Aorta (tissue), 5 donors: ENCODE results near the gene OR6V1. TPM values are rescaled to one million over a fixed set of nuclear protein-coding genes. Genes with fewer than 3 reads are reported as not detected.

Experiments
- ATAC-seq: fragments of 200-7000 bp; cut with Tn5 transposase; one replicate; pipeline ENCODE4 v1.9.1; 2022; ENCODE audit warnings: moderate library complexity; ENCODE audit not compliant: low FRiP score
- DNase-seq, 2 donors: peaks; one replicate each; pipeline ENCODE4 v3.0.0-alpha.2; 2020
- H3K27ac ChIP-seq, 2 donors: one replicate each; pipeline ENCODE4 v1.5.1; 2013; ENCODE audit warnings: low read length in 2 of 2, mild to moderate bottlenecking in 2 of 2, moderate library complexity in 2 of 2, control low read depth in 1 of 2, inconsistent platforms in 1 of 2, low read depth in 1 of 2
- H3K27me3 ChIP-seq, 2 donors: one replicate each; pipeline ENCODE4 v1.6.1; 2013; ENCODE audit warnings: control low read depth in 1 of 2, low read length in 1 of 2, mild to moderate bottlenecking in 1 of 2, moderate library complexity in 1 of 2; ENCODE audit not compliant: insufficient read depth in 2 of 2, control insufficient read depth in 1 of 2
- H3K36me3 ChIP-seq, 2 donors: one replicate each; pipeline ENCODE4 v1.6.1; 2013; ENCODE audit warnings: control low read depth in 1 of 2, low read length in 1 of 2, mild to moderate bottlenecking in 1 of 2; ENCODE audit not compliant: insufficient read depth in 2 of 2, control insufficient read depth in 1 of 2
- H3K4me1 ChIP-seq, 2 donors: one replicate each; pipeline ENCODE4 v1.6.1; 2013; ENCODE audit warnings: low read length in 2 of 2, control low read depth in 1 of 2, mild to moderate bottlenecking in 1 of 2, moderate library complexity in 1 of 2; ENCODE audit not compliant: insufficient read depth in 2 of 2, control insufficient read depth in 1 of 2
- H3K4me3 ChIP-seq, 2 donors: one replicate each; pipeline ENCODE4 v1.5.1; 2013; ENCODE audit warnings: low read length in 2 of 2, control low read depth in 1 of 2, mild to moderate bottlenecking in 1 of 2
- H3K9me3 ChIP-seq: one replicate; pipeline ENCODE4 v1.6.1; 2013; ENCODE audit warnings: mild to moderate bottlenecking, low read length; ENCODE audit not compliant: control insufficient read depth
- WGBS, 2 donors: extraction: QIAGEN DNeasy Blood & Tissue Kit; methylation state at CpG; one replicate each; pipeline ENCODE4 v1.1.7; 2013; 5-methylcytosine and 5-hydroxymethylcytosine counted together
- intact Hi-C, 2 donors: fragments of 100-400 bp; cut with DNase I; formaldehyde crosslinking; loops; one replicate each; pipeline versions ENCODE4 v1.14.2 to v1.15.0; 2022
- polyA plus RNA-seq, 2 donors: library from polyadenylated mRNA; stranded (reverse); fragments of 200-250 nt; gene quantifications; one replicate each; pipeline ENCODE4 v1.2.3, GENCODE V29; 2013
- total RNA-seq, 2 donors: library from RNA; stranded (reverse); fragmentation: NEBNext Ultra II Directional; extraction: Animal tissue kit (Norgen Biotek cat#: 25700); gene quantifications; one replicate each; pipeline ENCODE4 v1.2.1, GENCODE V29; 2021
- donor health status: healthy with polysubstance abuse.
- donor health status: Bipolar disorder and iron deficiency.
- donor health status: DM: no; HTN: no; CAD: no.
- donor health status: DM: no; HTN: no; CAD: no.
- donor health status: DM: yes; HTN: yes; CAD: no.

Gene OR6V1
- total and polyA plus RNA-seq, 4 donors, result not detected

DNA sequence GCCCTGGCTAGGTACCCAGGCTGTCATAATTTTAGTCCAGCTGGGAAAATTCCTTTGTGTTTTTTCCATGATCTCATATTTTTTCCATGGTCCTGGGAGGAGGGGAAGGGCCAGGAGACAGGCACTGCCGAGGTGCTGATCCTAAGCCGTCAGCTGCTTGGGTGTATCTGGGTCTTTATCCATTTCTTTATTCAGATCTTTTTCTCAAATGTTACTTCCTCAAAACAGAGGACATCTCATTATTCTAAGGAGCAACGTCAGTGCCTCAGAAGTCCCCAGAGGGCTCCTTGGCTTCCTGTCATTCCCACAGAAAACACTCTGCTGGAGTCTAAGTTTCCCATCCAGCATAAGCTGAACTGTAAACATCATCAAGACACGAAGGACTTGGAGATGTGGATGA is 2.8 kb upstream of the OR6V1 start:
- DNase-seq (no peak), ATAC-seq (no peak)
- H3K9me3 ChIP-seq, result no peaks in the 10 kb centered on the region
- no peaks in the 10 kb centered on the region for H3K4me1 ChIP-seq
- H3K27me3 ChIP-seq, result no peaks in the 10 kb centered on the region
- intact Hi-C loops, result no loop called here
- no peak overlapping the region for H3K27ac ChIP-seq
- no peak overlapping the region for H3K4me3 ChIP-seq
- WGBS, 2 donors, result 2 to 5% methylated on average over 4 of the region's 4 CpGs
- H3K36me3 ChIP-seq, result no peaks in the 10 kb centered on the region

DNA sequence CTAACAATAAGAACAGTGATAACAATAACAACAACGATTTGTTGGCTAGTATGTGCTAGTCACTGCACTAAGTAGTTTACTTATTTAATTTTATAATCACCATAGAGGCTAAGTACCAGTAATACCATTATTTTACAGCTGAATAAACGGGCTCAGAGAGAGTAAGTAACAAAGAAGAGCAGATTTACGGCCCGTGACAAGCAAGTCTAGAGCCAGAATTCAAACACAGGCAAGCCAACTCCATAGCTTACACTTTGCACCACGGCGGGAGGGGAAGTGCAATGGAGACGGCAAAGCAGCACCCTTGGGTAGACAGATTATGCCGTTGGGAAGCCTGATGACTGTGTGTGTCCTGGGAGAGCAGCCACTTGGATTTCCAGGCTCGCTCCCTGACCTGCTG is 1.2 kb upstream of the OR6V1 start:
- Histone ChIP-seq H3K27ac (no peak overlapping the region), H3K36me3 (no peaks in the 10 kb centered on the region), H3K9me3 (no peaks in the 10 kb centered on the region), H3K27me3 (no peaks in the 10 kb centered on the region), H3K4me1 (no peaks in the 10 kb centered on the region), H3K4me3 (no peak overlapping the region)
- intact Hi-C loops, result no loop called here
- no peak for DNase-seq
- no peak for ATAC-seq
- 57 to 63% methylated on average over 9 of the region's 9 CpGs for WGBS, 2 donors

DNA sequence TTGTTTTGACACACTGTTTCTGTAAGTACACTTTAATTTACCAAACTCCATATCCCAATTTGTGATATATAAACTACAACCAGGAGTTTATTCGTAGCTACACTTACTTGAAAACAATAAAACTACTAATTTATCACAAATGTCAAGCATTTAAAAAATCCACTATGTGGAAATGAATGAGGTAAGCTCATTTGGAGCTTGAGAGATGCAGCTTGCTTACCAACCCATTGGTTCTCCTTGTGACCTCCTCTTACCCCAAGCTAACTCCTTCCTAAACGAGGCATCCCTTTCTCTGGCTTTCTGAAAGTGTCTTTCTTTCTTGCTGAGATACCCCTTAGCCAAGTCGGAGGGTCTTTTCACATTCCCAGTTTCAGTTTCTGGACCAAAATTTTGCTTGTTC is 2.5 kb downstream of the OR6V1 start:
- Histone ChIP-seq H3K4me1 (no peaks in the 10 kb centered on the region), H3K36me3 (no peaks in the 10 kb centered on the region), H3K27me3 (no peaks in the 10 kb centered on the region), H3K9me3 (no peaks in the 10 kb centered on the region), H3K4me3 (no peak overlapping the region), H3K27ac (no peak overlapping the region)
- DNase-seq (no peak), ATAC-seq (no peak)
- intact Hi-C loops, result no loop called here
- WGBS, 2 donors, result 72 to 77% methylated on average over 3 of the region's 3 CpGs

DNA sequence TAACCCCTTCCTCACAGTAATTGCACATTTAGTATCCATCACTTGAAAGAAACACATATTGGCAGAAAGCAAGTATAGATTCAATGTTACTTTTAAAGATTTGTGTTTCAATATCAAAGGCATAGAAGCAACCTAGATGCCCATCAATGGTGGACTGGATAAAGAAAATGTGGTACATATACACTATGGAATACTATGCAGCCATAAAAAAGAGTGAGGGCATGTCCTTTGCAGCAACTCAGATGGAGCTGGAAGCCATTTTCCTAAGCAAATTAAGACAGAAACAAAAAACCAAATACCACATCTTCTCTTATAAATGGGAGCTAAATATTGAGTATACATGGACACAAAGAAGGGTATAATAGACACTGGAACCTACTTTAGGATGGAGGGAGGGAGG is 3.6 kb downstream of the OR6V1 start:
- H3K36me3 ChIP-seq, result no peaks in the 10 kb centered on the region
- no peaks in the 10 kb centered on the region for H3K4me1 ChIP-seq
- H3K27me3 ChIP-seq, result no peaks in the 10 kb centered on the region
- ATAC-seq (no peak), DNase-seq (no peak)
- intact Hi-C loops, result no loop called here
- no peaks in the 10 kb centered on the region for H3K9me3 ChIP-seq
- no peak overlapping the region for H3K27ac ChIP-seq
- H3K4me3 ChIP-seq, result no peak overlapping the region

GRCh38 chr7:143063741-143064140 is 11.6 kb downstream of the OR6V1 start:
- no peak for ATAC-seq
- 81 to 83% methylated on average over 3 of the region's 3 CpGs for WGBS, 2 donors
- no peak overlapping the region for H3K4me3 ChIP-seq

DNA sequence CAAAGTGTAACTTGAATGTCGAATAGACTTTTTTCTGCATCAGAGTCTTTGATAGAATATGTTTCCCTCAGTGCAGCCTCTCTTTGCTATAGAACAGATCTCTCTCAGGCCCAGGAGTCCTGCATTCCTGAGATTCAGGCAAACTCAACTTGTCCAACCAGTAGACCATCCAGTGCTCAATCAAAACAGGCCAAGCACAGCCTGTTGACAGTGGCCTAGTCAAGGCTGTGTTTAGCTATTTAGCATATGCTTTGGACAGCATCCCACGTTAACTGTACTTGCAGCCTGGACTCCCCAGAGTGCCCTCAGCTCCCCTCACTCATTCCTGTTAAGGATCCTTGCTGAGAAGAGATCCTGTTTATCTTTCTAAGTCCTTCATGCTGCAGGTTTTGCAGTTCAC is 16.3 kb downstream of the OR6V1 start:
- whole genome bisulfite sequencing, 2 donors, result 69 to 80% methylated on average over 2 of the region's 2 CpGs
- Histone ChIP-seq H3K36me3 (no peaks in the 10 kb centered on the region), H3K4me3 (no peak overlapping the region), H3K27me3 (no peaks in the 10 kb centered on the region), H3K27ac (no peak overlapping the region), H3K4me1 (no peaks in the 10 kb centered on the region), H3K9me3 (no peaks in the 10 kb centered on the region)
- intact Hi-C loops, result no loop called here
- DNase-seq (no peak), ATAC-seq (no peak)

More at GRCh38 chr7:143063741-143064140, 11.6 kb downstream of the OR6V1 start:
- no peaks in the 10 kb centered on the region for H3K27me3 ChIP-seq
- H3K27ac ChIP-seq, result no peak overlapping the region
- H3K36me3 ChIP-seq, result no peaks in the 10 kb centered on the region
- no peak for DNase-seq
- no peaks in the 10 kb centered on the region for H3K4me1 ChIP-seq
- intact Hi-C loops, result no loop called here
- H3K9me3 ChIP-seq, result no peaks in the 10 kb centered on the region

GRCh38 chr7:143069912-143070500 is 17.9 kb downstream of the OR6V1 start:
- Histone ChIP-seq H3K4me1 (no peaks in the 10 kb centered on the region), H3K36me3 (no peaks in the 10 kb centered on the region), H3K27ac (no peak overlapping the region), H3K9me3 (no peaks in the 10 kb centered on the region), H3K4me3 (no peak overlapping the region), H3K27me3 (no peaks in the 10 kb centered on the region)
- DNase-seq (no peak), ATAC-seq (peak; percentile 48)
- 57 to 64% methylated on average over 6 of the region's 6 CpGs for WGBS, 2 donors
- intact Hi-C loops, result no loop called here

GRCh38 chr7:143073556-143073955 is 21.4 kb downstream of the OR6V1 start:
- no peaks in the 10 kb centered on the region for H3K9me3 ChIP-seq
- intact Hi-C loops, result no loop called here
- H3K4me1 ChIP-seq, result no peaks in the 10 kb centered on the region
- DNase-seq (no peak), ATAC-seq (no peak)
- no peaks in the 10 kb centered on the region for H3K27me3 ChIP-seq
- WGBS, 2 donors, result 71 to 76% methylated on average over 3 of the region's 3 CpGs
- no peaks in the 10 kb centered on the region for H3K36me3 ChIP-seq
- H3K4me3 ChIP-seq, result no peak overlapping the region
- no peak overlapping the region for H3K27ac ChIP-seq

DNA sequence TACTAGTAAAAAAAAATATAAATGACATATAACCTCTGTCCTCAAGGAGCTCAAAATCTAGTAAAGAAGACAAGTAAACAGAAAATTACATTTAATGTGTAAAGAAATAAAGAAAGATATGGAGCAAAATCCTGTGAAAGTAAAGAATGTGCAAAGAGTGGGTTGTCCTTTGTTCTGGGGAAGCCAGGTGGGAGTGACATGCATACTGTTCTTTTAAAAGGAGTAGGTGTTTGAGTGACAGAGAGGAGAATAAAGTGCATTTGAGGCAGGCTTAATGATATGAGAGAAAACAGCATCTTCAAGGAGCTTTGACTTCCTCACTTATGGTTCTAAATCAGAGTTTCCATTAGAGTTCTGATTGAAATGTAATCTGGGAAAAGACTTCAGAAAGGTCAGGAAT is 22.0 kb downstream of the OR6V1 start:
- intact Hi-C loops, result no loop called here
- H3K27ac ChIP-seq, result no peak overlapping the region
- DNase-seq (no peak), ATAC-seq (no peak)
- H3K9me3 ChIP-seq, result no peaks in the 10 kb centered on the region
- H3K4me3 ChIP-seq, result no peak overlapping the region
- H3K4me1 ChIP-seq, result no peaks in the 10 kb centered on the region
- H3K36me3 ChIP-seq, result no peaks in the 10 kb centered on the region
- H3K27me3 ChIP-seq, result no peaks in the 10 kb centered on the region
